ENCODE results near the gene BHLHE40. TPM values are rescaled to one million over a fixed set of nuclear protein-coding genes. Genes with fewer than 3 reads are reported as not detected.

The BHLHE40 gene
- polyA plus RNA-seq, 2 of the 4 experiments (the other 2 are of a cell fraction), result 102 to 160 TPM

GRCh38 chr3:4938281-4938982 is 40.8 kb upstream of the BHLHE40 start (continued):
- TF ChIP-seq ESRRA (IDR thresholded peaks at IDR 0.05; ENCODE audit: borderline replicate concordance, low read length) (no peak), HOXB5 (CRISPR knock-in tag; IDR thresholded peaks at IDR 0.05) (no peak)

DNA sequence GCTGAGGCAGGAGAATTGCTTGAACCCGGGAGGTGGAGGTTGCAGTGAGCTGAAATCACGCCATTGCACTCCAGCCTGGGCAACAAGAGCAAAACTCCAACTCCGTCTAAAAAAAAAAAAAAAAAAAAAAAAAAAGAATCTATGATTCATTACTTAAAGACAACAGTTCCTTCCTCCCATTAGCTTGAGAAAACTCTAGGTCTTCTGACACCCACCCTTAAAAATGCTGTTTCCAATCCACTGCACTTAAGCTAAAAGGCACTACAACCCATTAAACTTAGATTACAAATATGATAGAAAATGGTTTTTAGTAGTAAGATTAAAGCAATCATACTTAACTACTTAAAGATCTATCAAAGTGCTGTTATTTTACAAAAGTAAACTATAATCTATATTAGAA is 40.0 kb upstream of the BHLHE40 start:
- POLR2A ChIA-PET, result no interaction called here
- no peaks in the 10 kb centered on the region for H3K4me1 ChIP-seq
- H3K27ac ChIP-seq, result no peak overlapping the region
- DNase-seq (ENCODE audit: low read depth in 1 of 2, low spot score in 1 of 2) (no peak), FAIRE-seq (no peak), ATAC-seq (no peak)
- 67% methylated on average over 3 of the region's 3 CpGs for WGBS (ENCODE audit: missing lambda C conversion rate)
- H3K4me3 ChIP-seq, result no peak overlapping the region
- TF ChIP-seq NPAS2 (CRISPR knock-in tag; IDR thresholded peaks at IDR 0.05; ENCODE audit: borderline replicate concordance) (no peak), SREBF2 (IDR thresholded peaks at IDR 0.05) (no peak), MAX (IDR thresholded peaks at IDR 0.05) (no peak), NFE2L2 (conservative IDR thresholded peaks at IDR 0.05; ENCODE audit: low read length) (no peak), JUNB (IDR thresholded peaks at IDR 0.05) (no peak), JUN (IDR thresholded peaks at IDR 0.05) (no peak), ZC3H11A (IDR thresholded peaks at IDR 0.05) (no peak), SMC3 (IDR thresholded peaks at IDR 0.05) (no peak), TFCP2L1 (CRISPR knock-in tag; IDR thresholded peaks at IDR 0.05) (no peak)
- H3K4me2 ChIP-seq, result no peak overlapping the region
- CTCF ChIA-PET, result interaction anchor here (1.1 to 1.6 kb wide), 4 partner anchors 11 to 182 kb away, joined by 3 to 5 read pairs (median 4); no protein-coding TSS in a partner anchor
- 0 out of 3 replicates have a peak, but pooled peaks cover under 1% of the 10 kb centered on the region for H3K9me3 ChIP-seq

DNA sequence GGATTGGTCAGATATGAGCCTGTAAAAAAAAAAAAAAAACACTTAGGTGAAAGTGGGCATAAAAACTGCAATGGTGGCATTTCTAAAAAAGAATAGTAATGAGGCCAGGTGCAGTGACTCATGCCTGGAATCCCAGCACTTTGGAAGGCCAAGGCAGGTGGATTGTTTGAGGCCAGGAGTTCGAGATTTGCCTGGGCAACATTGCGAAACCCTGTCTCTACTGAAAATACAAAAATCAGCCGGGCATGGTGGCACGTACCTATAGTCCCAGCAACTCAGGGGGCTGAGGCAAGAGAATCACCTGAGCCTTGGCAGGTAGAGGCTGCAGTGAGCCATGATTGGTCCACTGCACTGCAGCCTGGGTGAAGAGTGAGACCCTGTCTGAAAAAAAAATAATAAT is 38.3 kb upstream of the BHLHE40 start:
- no peak for ATAC-seq
- CTCF ChIA-PET, result interaction anchor here (1.9 kb wide), 1 partner anchor 229 kb away, joined by 4 read pairs; no protein-coding TSS in a partner anchor

DNA sequence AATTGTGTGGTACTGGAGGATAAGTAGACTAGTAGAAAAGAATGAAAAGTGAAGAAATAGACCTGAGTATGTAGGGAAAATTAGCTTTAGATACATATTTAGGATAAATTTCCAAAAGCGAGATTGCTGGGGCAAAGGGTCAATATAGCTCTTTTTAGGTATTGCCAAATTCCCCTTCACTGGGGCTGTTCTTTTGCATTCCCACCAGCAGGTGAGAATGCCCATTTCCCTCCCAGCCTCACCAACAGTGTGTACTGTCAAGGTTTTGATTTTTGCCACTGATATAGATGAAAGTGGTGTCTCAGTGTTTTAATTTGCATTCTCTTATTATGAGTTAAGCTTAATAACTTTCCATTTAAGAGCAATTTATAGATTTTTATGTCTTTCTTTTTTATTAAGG is 35.7 kb upstream of the BHLHE40 start:
- CTCF ChIA-PET, result interaction anchor here (0.8 to 1.8 kb wide), 3 partner anchors 12 to 32 kb away, joined by 3 to 5 read pairs (median 5); no protein-coding TSS in a partner anchor

More for the DNA sequence above, 38.3 kb upstream of the BHLHE40 start:
- no peak overlapping the region for H3K4me2 ChIP-seq
- H3K4me3 ChIP-seq, result no peak overlapping the region
- FAIRE-seq (no peak), DNase-seq (ENCODE audit: low read depth in 1 of 2, low spot score in 1 of 2) (no peak)
- H3K4me1 ChIP-seq, result no peaks in the 10 kb centered on the region
- no peak overlapping the region for H3K27ac ChIP-seq
- TF ChIP-seq MAFK (IDR thresholded peaks at IDR 0.05; ENCODE audit: partially characterized antibody) (peak; percentile 40), ZFP36 (IDR thresholded peaks at IDR 0.05; ENCODE audit: borderline replicate concordance, partially characterized antibody) (no peak)
- POLR2A ChIA-PET, result no interaction called here
- WGBS (ENCODE audit: missing lambda C conversion rate), result 85% methylated on average over 4 of the region's 4 CpGs
- H3K9me3 ChIP-seq, result 0 out of 3 replicates have a peak, but pooled peaks cover 3% of the 10 kb centered on the region

DNA sequence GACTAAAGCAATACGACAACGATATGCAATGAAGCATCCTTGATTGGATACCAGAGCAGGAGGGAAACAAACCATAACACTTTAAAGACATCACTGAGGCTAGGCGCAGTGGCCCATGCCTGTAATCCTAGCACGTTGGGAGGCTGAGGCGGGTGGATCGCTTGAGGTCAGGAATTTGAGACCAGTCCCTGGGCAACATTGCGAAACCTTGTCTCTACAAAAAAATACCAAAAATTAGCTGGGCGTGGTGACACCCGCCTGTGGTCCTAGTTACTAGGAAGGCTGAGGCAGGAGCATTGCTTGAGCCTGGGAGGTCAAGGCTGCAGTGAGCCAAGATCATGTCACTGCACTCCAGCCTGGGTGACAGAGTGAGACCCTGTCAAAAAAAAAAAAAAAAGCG is 33.9 kb upstream of the BHLHE40 start:
- ChIA-PET POLR2A (no interaction called here), CTCF (interaction anchor here (2.5 kb wide), 1 partner anchor 31 kb away, joined by 11 read pairs; no protein-coding TSS in a partner anchor)
- H3K4me2 ChIP-seq, result no peak overlapping the region
- DNase-seq (ENCODE audit: low read depth in 1 of 2, low spot score in 1 of 2) (no peak), ATAC-seq (no peak), FAIRE-seq (no peak)
- 0 out of 3 replicates have a peak, but pooled peaks cover 3% of the 10 kb centered on the region for H3K9me3 ChIP-seq
- no peak overlapping the region for H3K27ac ChIP-seq
- WGBS (ENCODE audit: missing lambda C conversion rate), result 91% methylated on average over 10 of the region's 10 CpGs
- H3K4me3 ChIP-seq, result no peak overlapping the region
- H3K4me1 ChIP-seq, result peaks cover 21% of the 10 kb centered on the region
- TF ChIP-seq CEBPB (IDR thresholded peaks at IDR 0.05), result peak in 1 of 2 experiments; percentile 32; a peak in 1 of 4 replicates
- no peak for TF ChIP-seq ZFP36 (IDR thresholded peaks at IDR 0.05; ENCODE audit: borderline replicate concordance, partially characterized antibody)

More for the DNA sequence above, 35.7 kb upstream of the BHLHE40 start:
- Histone ChIP-seq H3K4me1 (peaks cover 4% of the 10 kb centered on the region; the same call in 2 of the 3 replicates), H3K9me3 (0 out of 3 replicates have a peak, but pooled peaks cover 3% of the 10 kb centered on the region), H3K27ac (no peak overlapping the region), H3K4me2 (no peak overlapping the region), H3K4me3 (no peak overlapping the region)
- POLR2A ChIA-PET, result no interaction called here
- peak in 1 of 2 experiments; percentile 73; a peak in 3 of 6 replicates for ATAC-seq
- 91% methylated on average over 1 of the region's 1 CpG for WGBS (ENCODE audit: missing lambda C conversion rate)
- TF ChIP-seq CEBPB (IDR thresholded peaks at IDR 0.05) (0 out of 4 replicates have a peak, but pooled peaks of 1 of the 2 experiments have one; percentile 28), HOXB13 (CRISPR knock-in tag; IDR thresholded peaks at IDR 0.05; ENCODE audit: low read depth) (no peak)
- DNase-seq (ENCODE audit: low read depth in 1 of 2, low spot score in 1 of 2), result peak; percentile 23 to 45
- FAIRE-seq, result no peak
